G401 (cell line): ENCODE measurements around the gene LRRC4C. TPM values are rescaled to one million over a fixed set of nuclear protein-coding genes. Genes with fewer than 3 reads are reported as not detected.

Experiments used
- DNase-seq: peaks from one replicate; pipeline ENCODE4 v3.0.0-alpha.2; 2015; ENCODE audit warnings: low spot score
- in situ Hi-C: cut with HindIII; loops from 2 replicates; pipeline ENCODE4 v1.10.0; 2016; ENCODE audit warnings: low sequenced_read_pairs, mixed read lengths
- total RNA-seq: library from RNA; depleted of rRNA; stranded (reverse); fragments of >200 nt; shearing (Covaris generic); gene quantifications from 2 replicates; pipeline ENCODE4 v1.2.3, GENCODE V29; 2014

Gene LRRC4C
- total RNA-seq, 1 experiment from 2014 or later, result not detected

- DNase-seq, result no peak
- in situ Hi-C loops, result no loop called here
These were observed 953.2 kb downstream of the LRRC4C start for GRCh38 chr11:40506226-40506625.

GRCh38 chr11:40491341-40491740 lies 968.1 kb downstream of the LRRC4C start:
- in situ Hi-C loops, result no loop called here
- DNase-seq, result no peak

- DNase-seq, result no peak
- in situ Hi-C loops, result no loop called here
These were observed 991.7 kb downstream of the LRRC4C start for GRCh38 chr11:40467771-40468170.

GRCh38 chr11:40445391-40445790 lies 1014.1 kb downstream of the LRRC4C start:
- in situ Hi-C loops, result no loop called here
- no peak for DNase-seq

GRCh38 chr11:40444151-40444550 lies 1015.3 kb downstream of the LRRC4C start:
- in situ Hi-C loops, result no loop called here
- DNase-seq, result no peak

- in situ Hi-C loops, result no loop called here
- no peak for DNase-seq
These were observed 1024.1 kb downstream of the LRRC4C start for GRCh38 chr11:40435344-40435743.

- in situ Hi-C loops, result no loop called here
- DNase-seq, result peak; percentile 65
These were observed 1024.5 kb downstream of the LRRC4C start for GRCh38 chr11:40434926-40435325.

- in situ Hi-C loops, result no loop called here
- no peak for DNase-seq
These were observed 1027.1 kb downstream of the LRRC4C start for GRCh38 chr11:40432358-40432757.

- in situ Hi-C loops, result no loop called here
- no peak for DNase-seq
These were observed 1034.3 kb downstream of the LRRC4C start for GRCh38 chr11:40425168-40425567.

- no peak for DNase-seq
- in situ Hi-C loops, result no loop called here
These were observed 1038.1 kb downstream of the LRRC4C start for GRCh38 chr11:40421208-40421981.

GRCh38 chr11:40417627-40418026 lies 1041.8 kb downstream of the LRRC4C start:
- in situ Hi-C loops, result no loop called here
- DNase-seq, result no peak

- DNase-seq, result no peak
- in situ Hi-C loops, result no loop called here
These were observed 1052.1 kb downstream of the LRRC4C start for GRCh38 chr11:40407355-40407754.

- in situ Hi-C loops, result no loop called here
- no peak for DNase-seq
These were observed 1053.8 kb downstream of the LRRC4C start for GRCh38 chr11:40405614-40406013.

- no peak for DNase-seq
- in situ Hi-C loops, result no loop called here
These were observed 1056.1 kb downstream of the LRRC4C start for GRCh38 chr11:40403321-40403720.

GRCh38 chr11:40401132-40401853 lies 1058.2 kb downstream of the LRRC4C start:
- DNase-seq, result no peak
- in situ Hi-C loops, result no loop called here

GRCh38 chr11:40397141-40397540 lies 1062.3 kb downstream of the LRRC4C start:
- in situ Hi-C loops, result no loop called here
- DNase-seq, result no peak

- in situ Hi-C loops, result no loop called here
These were observed 1065.9 kb downstream of the LRRC4C start for GRCh38 chr11:40393511-40393910.

GRCh38 chr11:40391679-40392078 lies 1067.8 kb downstream of the LRRC4C start:
- in situ Hi-C loops, result no loop called here
- DNase-seq, result no peak

More at GRCh38 chr11:40393511-40393910, 1065.9 kb downstream of the LRRC4C start:
- no peak for DNase-seq

GRCh38 chr11:40388097-40388818 lies 1071.2 kb downstream of the LRRC4C start:
- in situ Hi-C loops, result no loop called here
- no peak for DNase-seq
